GM19324 (cell line): ENCODE measurements around the gene TAP1.

ENCODE experiments used
- ATAC-seq: cut with Tn5 transposase; IDR thresholded peaks from one replicate; pipeline ENCODE4 v1.9.1; 2021; ENCODE audit warnings: mild to moderate bottlenecking, moderate library complexity; ENCODE audit not compliant: unreplicated experiment, low FRiP score

TAP1 gene

DNA sequence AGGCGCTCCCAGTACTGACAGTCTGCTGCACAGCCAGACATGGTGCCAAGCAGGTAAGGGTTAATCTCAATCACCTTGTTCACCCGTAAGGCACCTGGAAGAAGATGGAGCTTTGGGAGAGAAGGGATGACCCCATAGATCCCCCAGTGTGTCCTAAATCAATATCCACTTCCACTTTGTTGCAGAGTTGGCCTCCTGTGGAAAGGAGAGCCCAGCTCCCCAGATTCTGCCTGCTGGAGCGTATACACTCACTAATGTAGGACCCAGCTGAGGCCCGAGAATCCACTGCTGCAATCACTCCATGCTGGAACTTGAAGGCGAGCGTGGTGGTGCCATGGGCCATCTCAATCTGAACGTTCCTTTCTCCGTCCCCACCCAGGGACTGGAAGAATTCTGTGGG is 10.8 kb downstream of the TAP1 start:
- ATAC-seq = no peak

DNA sequence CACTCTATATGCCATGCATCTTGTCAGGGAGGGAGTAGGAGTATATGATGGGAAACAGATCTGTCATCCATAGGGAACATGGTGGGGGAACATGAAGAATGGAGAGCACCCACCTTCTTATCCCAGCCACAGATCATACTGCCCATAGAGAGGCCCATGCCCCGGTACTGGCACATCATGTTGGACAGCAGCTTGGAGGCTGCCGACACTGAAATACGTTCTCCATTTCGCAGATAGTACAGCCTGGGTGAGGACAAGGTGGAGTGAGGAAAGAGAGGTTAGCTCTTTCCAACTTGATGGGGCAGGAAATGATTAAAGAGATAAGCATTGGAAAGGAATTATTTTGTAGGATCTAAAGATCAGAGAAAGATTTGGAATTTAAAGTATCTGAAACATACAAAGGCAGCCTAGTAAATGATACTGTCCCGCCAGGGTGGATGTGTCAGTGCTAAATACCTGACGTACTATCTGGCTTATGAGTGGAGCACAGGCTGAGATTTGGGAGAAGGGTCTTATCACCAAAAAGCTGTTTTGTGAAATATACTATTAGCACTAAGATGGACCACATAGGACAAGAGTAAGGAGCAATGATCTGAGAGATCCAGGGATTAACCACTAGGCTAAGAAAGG is 11.4 kb downstream of the TAP1 start:
- no peak for ATAC-seq

DNA sequence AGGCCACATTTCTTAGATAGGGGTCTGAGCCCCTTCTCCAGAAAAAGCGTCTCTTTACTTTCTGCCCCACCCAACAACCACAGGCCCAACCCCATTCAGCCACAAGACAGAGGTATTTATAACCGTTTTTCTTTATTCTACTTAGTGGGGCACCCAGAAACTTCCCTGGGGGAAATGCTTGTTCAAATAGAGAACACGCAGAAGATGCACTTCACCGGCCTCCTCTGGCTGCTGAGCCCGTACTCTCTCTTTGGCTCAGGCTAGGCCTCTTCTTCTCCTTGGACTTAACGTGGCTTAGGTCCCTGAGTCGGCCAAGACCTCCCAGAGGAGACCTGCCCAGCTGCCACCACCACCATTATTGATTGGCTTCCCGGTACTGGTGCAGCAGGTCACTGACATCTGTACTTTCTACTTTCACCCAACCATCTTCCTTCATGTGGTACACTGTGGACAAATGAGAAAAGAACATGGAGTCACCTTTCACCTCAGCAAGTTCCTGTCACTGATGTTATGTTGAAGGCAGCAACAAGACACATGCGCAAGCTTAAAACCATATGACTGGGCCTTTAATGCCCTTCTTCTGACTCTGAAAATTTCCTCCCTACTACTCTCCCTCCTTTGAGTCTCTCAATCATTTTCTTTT is 12.8 kb downstream of the TAP1 start:
- ATAC-seq = no peak

DNA sequence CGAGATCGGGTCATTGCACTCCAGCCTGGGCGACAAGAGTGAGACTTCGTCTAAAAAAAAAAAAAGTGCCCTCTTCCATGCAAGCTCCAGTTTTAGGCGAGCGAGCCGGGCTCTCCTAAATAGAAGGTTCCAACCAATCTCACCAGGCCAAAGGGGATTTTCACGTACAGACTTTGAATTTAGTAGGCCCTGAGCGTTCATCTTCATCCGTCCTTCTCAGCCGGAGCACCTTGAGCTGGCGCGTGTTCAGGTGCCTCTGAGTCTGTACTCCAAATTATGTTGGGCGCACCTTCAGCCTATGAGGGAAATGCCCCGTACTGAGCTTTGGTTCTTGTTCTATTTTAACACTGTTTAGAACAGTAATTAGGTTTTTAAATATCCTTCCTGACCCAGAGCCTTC is 14.1 kb downstream of the TAP1 start:
- ATAC-seq = no peak

DNA sequence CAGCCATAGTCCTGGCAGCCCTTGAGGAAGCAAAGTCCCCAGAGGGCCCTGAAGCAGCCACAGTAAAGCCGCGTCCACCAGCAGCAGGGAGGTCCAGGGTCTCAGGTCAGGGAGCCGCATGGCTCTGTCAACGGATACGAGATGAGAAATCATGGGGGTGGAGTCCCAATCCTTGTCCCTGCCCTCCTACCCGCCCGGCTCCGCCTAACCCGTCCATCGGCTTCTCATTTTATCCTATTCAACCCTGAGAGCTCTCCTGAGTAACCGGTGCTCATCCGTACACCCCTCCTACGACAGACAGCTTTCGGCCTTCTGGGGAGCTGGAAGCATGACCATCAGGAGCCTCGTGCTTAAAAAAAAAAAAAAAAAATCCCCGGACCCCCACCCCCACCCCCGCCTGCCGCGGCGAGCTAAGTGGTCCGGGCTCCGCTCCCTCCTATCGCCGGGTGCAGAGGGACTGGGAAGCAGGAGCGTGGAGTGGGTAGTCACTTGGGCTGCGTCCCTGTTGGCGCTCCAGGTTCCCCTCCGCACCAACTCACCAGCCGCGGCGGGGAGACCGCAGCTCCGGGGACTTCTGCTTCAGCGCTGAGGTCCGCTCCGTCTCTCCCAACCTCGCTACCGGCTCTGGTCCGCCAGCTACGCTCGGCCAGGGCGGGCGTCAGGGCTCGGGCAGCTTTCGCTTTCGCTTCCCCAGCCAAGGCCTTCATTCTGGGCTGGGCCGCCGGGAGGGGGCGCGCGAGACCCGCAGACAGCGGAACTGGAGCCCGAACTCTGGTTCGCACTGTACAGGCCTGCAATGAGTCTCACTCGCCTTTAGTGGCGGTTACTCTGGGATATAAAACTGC is 15.2 kb downstream of the TAP1 start, which contains the start of gene TAP2:
Gene TAP2, minus strand, starts transcription at position 626 of the 845 bp plus-strand sequence. Its CDS starts 506 bp downstream, at position 120.
- ATAC-seq = peak; percentile 76

DNA sequence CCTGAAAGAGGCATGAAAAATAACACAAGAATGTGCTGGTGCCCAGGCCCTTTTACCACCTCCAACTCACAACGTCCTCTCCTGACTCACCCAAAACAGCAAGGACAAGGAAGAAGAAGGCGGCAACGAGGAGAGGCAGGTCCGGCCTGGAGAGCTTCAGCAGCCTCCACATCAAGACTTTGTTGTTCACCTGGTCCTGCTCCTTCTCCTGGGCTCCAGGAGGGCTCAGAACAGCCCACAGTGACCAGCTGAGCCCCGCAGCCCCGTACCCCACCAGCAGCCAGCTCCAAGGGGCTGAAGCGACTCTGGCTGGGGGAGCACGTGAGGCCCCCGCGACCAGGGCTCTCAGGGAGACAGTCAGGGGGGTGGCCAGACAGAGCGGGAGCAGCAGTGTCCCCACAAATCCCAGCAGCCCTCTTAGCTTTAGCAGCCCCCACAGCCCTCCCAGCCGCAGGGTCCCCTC is 15.8 kb downstream of the TAP1 start:
- ATAC-seq = no peak

DNA sequence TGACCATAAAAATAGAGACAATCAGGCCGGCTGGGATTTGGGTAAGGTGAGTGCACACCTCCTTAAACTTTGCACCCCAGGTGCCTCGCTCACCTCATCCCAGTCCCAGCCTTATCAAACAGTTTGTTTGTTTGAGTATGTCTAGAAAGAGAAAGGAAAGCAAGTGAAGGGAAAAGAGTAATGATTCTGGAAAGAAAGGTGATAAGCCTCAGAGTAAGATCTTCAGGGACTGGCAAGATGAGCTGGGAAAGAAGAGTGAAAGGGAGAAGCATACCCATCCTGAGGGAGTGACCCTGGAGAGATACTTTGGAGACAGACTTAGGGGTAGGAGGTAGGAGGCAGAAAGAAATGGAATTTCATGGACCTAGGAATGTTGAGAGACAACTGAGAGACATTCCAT is 16.6 kb downstream of the TAP1 start:
- ATAC-seq = no peak

DNA sequence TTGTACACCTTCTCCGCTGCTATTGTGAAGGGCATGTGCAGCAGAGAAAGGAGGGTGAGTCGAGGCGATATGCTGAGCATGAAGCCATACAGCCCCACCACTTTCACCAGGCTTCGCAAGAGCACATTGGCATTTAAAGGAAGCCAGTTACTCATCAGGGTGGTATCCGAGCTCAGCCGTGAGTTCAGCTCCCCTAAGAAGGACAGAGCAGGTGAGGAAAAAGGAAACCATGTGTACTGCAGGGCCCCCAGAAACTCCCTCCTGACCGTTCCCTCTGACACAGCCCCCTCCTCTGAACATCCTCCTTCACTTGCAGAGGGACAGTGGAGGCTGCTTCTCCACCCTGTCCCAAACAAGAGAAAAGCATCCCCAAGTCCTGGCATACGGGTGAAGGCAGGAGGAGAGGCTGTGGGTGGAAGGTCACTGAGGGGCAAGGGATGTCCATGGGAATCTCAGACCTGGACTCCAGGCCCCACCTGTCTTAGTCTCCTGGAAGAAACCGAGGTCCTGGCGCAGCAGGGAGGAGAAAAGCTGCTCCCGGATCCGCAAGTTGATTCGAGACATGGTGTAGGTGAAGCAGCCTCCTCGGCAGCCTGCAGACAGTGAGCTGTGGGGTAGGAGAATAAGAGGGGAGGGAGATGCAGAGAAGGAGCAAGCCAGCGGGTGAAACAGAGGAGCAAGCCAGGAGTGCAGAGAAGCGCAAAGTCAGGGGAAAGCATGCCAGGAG is 18.2 kb downstream of the TAP1 start:
- ATAC-seq = no peak

DNA sequence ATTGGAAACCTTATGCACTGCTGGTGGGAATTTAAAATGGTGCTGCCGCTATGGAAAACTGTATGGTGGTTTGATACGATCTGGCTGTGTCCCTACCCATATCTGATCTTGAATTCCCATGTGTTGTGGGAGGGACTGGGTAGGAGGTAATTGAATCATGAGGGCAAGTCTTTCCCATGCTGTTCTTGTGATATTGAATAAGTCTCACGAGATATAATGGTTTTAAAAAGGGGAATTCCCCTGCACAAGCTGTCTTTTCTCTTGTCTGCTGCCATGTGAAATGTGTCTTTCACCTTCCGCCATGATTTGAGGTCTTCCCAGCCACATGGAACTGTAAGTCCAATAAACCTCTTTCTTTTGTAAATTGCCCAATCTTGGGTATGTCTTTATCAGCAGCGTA is 19.8 kb downstream of the TAP1 start:
- no peak for ATAC-seq

DNA sequence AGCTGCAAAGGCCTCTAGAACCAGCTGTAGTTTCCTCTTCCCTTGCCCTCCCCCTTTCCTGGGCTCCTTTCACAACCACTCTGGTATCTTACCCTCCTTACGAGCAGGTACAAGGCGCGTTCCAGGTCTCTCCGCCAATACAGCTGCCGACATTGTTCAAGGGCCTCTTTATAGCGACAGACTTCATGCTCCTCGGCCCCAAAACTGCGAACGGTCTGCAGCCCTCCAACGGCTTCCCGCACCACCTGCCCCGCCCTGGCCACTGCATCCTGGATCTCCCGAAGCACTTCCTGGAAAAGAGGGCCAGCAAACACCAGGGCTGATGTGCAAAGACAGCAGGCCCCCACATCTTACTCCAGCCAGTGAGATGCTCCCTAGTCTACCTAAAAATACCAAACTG is 21.0 kb downstream of the TAP1 start:
- no peak for ATAC-seq

DNA sequence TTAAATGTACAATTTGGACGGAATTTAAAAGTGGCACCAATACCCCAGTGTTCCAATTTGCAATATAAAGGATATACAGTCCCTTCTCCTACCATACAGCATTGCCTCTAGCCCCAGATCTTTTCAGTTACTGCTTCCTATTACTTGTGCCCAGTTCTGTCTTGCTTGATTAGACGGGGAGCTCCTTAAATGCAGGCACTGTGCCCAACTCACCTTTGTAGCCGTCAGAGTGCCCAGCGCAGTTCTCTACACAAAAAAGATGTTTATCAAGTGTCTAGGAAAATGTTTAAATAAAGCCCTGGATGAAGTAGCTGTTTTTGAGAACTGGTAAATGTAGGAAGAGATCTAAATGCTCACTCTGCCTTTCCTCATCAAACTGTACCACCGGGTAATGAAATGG is 22.6 kb downstream of the TAP1 start:
- ATAC-seq = no peak

DNA sequence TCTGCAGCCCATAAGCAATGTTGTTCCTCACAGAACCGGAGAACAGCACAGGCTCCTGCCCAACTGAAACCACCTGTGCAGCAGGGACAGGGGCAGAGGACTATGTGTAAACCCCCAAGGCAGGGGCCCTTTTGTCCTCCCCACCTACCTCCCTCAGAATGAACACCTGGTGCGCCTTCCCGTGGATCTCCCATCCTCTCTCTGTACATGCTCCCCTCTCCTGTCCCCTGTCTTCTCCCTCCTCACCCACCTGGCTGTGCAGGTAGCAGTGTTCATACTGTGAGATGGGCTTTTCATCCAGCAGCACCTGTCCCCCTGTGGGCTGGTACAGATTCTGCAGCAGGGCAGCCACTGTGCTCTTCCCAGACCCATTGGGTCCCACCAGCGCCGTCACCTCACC is 23.5 kb downstream of the TAP1 start:
- no peak for ATAC-seq

DNA sequence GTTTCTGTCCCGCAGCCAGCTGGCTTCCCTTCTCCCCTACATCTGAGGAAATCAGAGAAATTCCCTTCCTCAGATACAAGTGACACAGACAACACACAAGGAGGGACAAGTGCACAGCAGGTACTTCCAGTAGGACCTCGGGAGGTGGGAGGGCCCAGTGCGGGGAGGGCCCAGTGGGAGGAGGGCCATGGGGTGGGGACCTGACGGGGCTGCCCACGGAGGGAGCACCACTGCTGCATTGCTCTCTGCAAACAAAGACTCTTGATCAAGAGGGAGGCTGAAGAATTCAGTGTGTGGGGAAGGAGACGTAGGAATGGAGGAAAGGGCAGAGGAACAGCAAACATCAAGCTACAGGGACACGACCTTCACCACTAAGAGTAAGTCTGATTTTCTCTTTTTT is 24.0 kb downstream of the TAP1 start:
- no peak for ATAC-seq

DNA sequence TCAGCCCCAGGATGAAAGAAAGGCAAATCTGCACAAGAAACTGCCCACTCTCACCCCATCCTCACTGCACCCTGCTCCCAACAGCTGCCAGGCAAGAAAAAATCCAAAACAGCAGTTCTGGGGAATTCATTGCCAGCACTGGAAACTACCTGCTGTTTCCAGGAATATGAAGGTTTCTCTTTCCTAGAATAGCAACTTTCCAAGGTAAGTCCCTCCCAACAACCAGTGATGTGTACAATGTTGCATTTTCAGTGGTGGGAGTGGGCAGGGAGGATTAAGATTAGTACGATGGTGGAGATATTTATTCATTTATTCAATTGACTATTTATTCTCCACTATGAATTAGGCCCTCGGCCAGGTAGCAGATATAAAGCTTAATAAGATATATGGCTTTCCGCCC is 26.5 kb downstream of the TAP1 start:
- no peak for ATAC-seq

DNA sequence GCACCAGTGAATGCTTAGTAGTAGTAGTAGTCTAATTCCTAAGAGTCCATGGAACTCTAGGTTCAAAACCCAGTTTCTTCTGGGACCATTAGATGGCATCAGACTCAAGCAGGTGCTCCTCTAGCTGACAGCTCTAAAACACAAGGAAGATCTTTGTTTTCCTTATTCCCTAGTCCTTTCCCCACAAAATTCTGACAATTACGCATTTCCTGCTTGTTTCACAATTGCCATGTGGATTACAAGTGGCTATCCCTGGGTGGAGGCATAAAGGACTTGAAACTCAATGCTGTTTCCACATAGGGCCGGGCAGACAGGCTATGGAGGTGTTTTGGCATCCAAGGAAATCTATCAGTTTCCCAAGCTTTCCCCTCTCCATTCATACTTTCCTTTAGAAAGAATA is 27.5 kb downstream of the TAP1 start:
- no peak for ATAC-seq

DNA sequence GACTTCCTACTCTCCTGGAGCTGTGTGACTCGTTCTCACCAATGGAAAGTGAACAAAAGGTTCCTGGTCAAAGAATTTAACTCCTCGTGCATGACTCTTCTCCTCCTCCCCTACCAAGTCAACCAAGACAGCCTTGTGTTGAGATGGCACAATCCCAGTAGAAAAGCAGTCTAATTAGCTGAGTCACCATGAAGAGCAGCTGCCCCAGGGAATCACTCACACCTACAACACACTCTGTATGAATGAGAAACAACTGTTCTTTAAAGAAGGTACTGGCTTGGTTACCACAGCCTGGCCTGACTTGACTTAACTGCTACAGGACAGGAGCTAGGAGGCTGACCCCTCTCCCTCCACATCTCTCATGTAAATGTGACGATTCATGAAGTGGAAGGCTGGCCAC is 33.8 kb downstream of the TAP1 start:
- no peak for ATAC-seq

DNA sequence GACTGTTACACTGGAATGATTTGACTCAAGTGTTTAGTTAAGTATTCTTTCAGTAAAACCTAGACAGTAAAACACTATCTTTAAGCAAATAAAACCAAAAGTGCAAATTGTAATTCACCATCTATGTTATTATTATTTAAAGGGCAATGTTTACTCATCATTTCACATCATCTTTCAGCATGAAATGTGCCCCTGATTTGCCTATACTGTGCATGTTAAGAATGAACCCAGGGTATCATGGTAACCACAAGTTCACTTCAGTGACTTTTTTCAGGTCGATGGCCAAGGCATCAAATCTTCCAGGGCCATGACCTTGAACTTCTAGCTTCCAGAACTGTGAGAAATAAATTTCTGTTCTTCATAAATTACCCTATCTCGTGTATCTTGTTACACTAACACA is 34.6 kb downstream of the TAP1 start:
- ATAC-seq = no peak

DNA sequence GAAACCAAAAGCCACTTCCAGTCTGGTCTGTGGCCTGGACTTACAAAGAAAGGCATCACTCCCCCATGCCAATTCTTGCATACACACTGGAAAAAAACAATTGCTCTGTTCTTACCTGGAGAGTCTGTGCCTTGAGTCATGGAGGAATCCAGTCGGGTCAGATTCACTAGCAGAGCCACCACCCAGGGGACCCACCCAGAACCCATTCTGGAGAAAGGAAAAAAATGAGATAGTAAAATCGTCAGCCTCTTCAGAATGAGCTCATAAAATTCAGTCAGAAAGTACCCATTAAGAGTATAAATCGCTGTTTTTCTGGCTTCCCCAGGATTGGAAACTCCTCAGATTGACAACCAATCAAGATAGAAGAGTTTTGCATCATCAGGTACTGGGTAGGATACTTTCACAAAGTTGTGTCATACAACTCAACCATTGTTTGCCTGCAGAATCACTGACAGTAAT is 36.7 kb downstream of the TAP1 start, which contains the start of gene HLA-DOB:
Gene HLA-DOB, minus strand, starts transcription at position 257 of the 459 bp plus-strand sequence. Its CDS starts 51 bp downstream, at position 206.
- ATAC-seq = peak; percentile 39

DNA sequence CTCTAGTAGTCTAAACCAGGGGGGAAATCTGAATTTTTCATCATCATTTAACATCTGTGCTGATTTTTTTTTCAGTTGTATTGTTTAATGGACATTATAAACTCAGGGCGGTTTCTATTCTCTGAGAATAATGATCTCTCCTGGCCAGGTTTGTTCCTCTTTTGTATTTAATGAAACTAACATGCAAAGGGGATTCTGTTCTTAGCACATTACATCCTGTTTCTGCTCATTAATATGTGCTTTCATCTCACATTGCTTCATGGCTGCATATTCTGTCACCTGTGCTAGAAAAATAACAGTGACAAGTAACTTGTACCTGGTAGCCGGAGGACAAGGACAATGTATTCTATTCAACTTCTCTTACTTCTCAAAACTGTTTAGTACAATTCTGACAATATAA is 37.5 kb downstream of the TAP1 start:
- ATAC-seq = peak; percentile 63

DNA sequence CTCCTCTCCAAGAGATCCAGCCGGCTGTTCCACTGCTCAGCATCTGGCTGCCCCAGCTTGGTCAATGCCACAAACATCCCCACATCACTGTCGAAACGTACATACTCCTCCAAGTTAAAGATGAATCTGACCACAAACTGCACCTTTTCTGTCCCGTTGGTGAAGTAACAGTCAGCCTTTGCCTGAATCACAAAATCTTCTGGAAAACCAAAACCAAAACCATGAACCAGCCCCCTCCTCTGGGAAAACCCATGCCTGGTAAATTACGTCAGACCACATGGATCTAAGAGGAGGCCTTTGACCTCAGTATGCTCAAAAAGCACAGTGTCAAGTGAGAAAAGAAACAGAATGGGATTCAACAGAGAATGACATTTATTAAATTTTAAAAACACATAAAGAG is 38.4 kb downstream of the TAP1 start:
- no peak for ATAC-seq

DNA sequence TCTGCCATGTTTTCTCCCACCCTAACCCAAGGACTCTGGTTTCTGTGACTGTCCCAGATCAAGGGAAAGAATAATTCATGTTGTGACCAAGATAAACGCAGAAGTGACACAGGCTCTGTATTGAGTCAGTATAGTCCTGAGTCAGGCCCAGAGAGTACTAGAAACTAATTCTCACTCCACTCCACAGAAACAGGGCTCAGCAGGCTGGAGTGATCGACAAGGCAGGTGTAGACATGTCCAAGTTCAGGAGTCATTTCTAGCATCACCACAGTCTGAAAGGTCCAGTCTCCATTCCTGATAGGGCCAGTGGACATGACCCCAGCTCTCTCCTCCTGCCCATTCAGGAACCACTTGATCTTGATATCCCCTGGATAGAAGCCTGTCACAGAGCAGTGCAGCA is 39.4 kb downstream of the TAP1 start:
- no peak for ATAC-seq
